GM23338 (cell line): ENCODE results near the gene MAP3K5. TPM values are rescaled to one million over a fixed set of nuclear protein-coding genes. Genes with fewer than 3 reads are reported as not detected.

Source experiments
- ATAC-seq: fragments of 200-7000 bp; cut with Tn5 transposase; 3 replicates; pipeline ENCODE4 v1.9.1; 2020
- DNase-seq: peaks from one replicate; pipeline ENCODE4 v3.0.0-alpha.2; 2015; ENCODE audit warnings: low spot score
- H2AFZ ChIP-seq: fragments of 200-600 bp; sonication (generic); 2 replicates; pipeline ENCODE4 v1.8.0; 2016; ENCODE audit warnings: antibody characterized with exemption, mild to moderate bottlenecking, moderate library complexity
- H3F3A ChIP-seq: fragments of 200-600 bp; sonication (generic); replicated peaks from 2 replicates; pipeline ENCODE4 v1.8.0; 2017; ENCODE audit warnings: antibody characterized with exemption, mixed run types, low read depth
- H3K27ac ChIP-seq: fragments of 200-600 bp; sonication (generic); 2 replicates; pipeline ENCODE4 v1.6.1; 2016; ENCODE audit warnings: low read depth
- H3K27me3 ChIP-seq: fragments of 200-600 bp; sonication (generic); 2 replicates; pipeline ENCODE4 v1.8.0; 2016; ENCODE audit warnings: mild to moderate bottlenecking, mixed run types, moderate library complexity; ENCODE audit not compliant: insufficient read depth
- H3K36me3 ChIP-seq: fragments of 200-600 bp; sonication (generic); 2 replicates; pipeline ENCODE4 v1.8.0; 2016; ENCODE audit warnings: mild to moderate bottlenecking; ENCODE audit not compliant: insufficient read depth
- H3K4me1 ChIP-seq: fragments of 200-600 bp; sonication (generic); 2 replicates; pipeline ENCODE4 v1.8.0; 2016; ENCODE audit warnings: mild to moderate bottlenecking, moderate library complexity; ENCODE audit not compliant: insufficient read depth
- H3K4me2 ChIP-seq: fragments of 200-600 bp; sonication (generic); 2 replicates; pipeline ENCODE4 v1.7.1; 2017; ENCODE audit warnings: mixed run types
- H3K4me3 ChIP-seq: fragments of 200-600 bp; sonication (generic); 2 replicates; pipeline ENCODE4 v1.6.1; 2016; ENCODE audit warnings: mixed run types
- H3K79me2 ChIP-seq: fragments of 200-600 bp; sonication (generic); replicated peaks from 2 replicates; pipeline ENCODE4 v1.8.0; 2017; ENCODE audit warnings: mild to moderate bottlenecking; ENCODE audit not compliant: insufficient read depth
- H3K9me2 ChIP-seq: fragments of 200-600 bp; sonication (generic); 2 replicates; pipeline ENCODE4 v1.8.0; 2017; ENCODE audit not compliant: insufficient read depth
- H4K20me1 ChIP-seq: fragments of 200-600 bp; sonication (generic); replicated peaks from 2 replicates; pipeline ENCODE4 v1.8.0; 2017; ENCODE audit warnings: mild to moderate bottlenecking; ENCODE audit not compliant: insufficient read depth
- H3K27ac Mint-ChIP-seq: 2 replicates; pipeline ENCODE4 v1.8.0; 2020; ENCODE audit warnings: inconsistent platforms, mild to moderate bottlenecking, moderate library complexity, mixed read lengths
- H3K27me3 Mint-ChIP-seq: 3 replicates; pipeline ENCODE4 v1.8.0; 2022; ENCODE audit warnings: low read depth, mild to moderate bottlenecking, moderate library complexity, mixed read lengths, inconsistent platforms; ENCODE audit not compliant: insufficient read depth, poor library complexity
- H3K36me3 Mint-ChIP-seq: 3 replicates; pipeline ENCODE4 v1.8.0; 2021; ENCODE audit warnings: low read depth, mild to moderate bottlenecking, inconsistent platforms, moderate library complexity, mixed read lengths
- H3K4me1 Mint-ChIP-seq: 3 replicates; pipeline ENCODE4 v1.8.0; 2020; ENCODE audit warnings: mild to moderate bottlenecking, inconsistent platforms, mixed read lengths
- H3K4me3 Mint-ChIP-seq: 3 replicates; pipeline ENCODE4 v1.8.0; 2021; ENCODE audit warnings: moderate library complexity, mild to moderate bottlenecking, inconsistent platforms, mixed read lengths
- H3K9me3 Mint-ChIP-seq: 3 replicates; pipeline ENCODE4 v1.8.0; 2020; ENCODE audit warnings: moderate library complexity, mild to moderate bottlenecking, inconsistent platforms, mixed read lengths
- CREB1 ChIP-seq: fragments of 250-450 bp; sonication (Bioruptor Pico); IDR thresholded peaks from 2 replicates; pipeline ENCODE4 v1.5.0; 2020; ENCODE audit warnings: low read depth, mild to moderate bottlenecking, moderate library complexity
- CTCF ChIP-seq, 2 experiments: fragments of 200-600 bp in 1 of 2; sonication (generic) in 1 of 2; conservative IDR thresholded peaks; 2 replicates each; pipeline versions ENCODE4 v1.5.1 to v1.6.1; 2016 to 2017; ENCODE audit warnings: antibody characterized with exemption in 2 of 2, low read depth in 2 of 2, mild to moderate bottlenecking in 2 of 2, moderate library complexity in 1 of 2
- ETS1 ChIP-seq: IDR thresholded peaks from 2 replicates; pipeline ENCODE4 v1.6.1; 2016; ENCODE audit warnings: antibody characterized with exemption
- EZH2 ChIP-seq: fragments of 200-600 bp; sonication (generic); IDR thresholded peaks from one replicate; pipeline ENCODE4 v1.8.0; 2017; ENCODE audit warnings: antibody characterized with exemption, mild to moderate bottlenecking, low read depth; ENCODE audit not compliant: unreplicated experiment
- JUNB ChIP-seq: IDR thresholded peaks from one replicate; pipeline ENCODE4 v1.6.1; 2016; ENCODE audit warnings: antibody characterized with exemption; ENCODE audit not compliant: unreplicated experiment
- NANOG ChIP-seq: IDR thresholded peaks from 2 replicates; pipeline ENCODE4 v1.6.1; 2016; ENCODE audit warnings: antibody characterized with exemption, borderline replicate concordance
- POLR2AphosphoS5 ChIP-seq: IDR thresholded peaks from 2 replicates; pipeline ENCODE4 v1.6.1; 2016; ENCODE audit warnings: antibody characterized with exemption, low read depth
- REST ChIP-seq: IDR thresholded peaks from one replicate; pipeline ENCODE4 v1.6.1; 2018; ENCODE audit warnings: antibody characterized with exemption; ENCODE audit not compliant: unreplicated experiment
- STAT1 ChIP-seq: IDR thresholded peaks from one replicate; pipeline ENCODE4 v1.6.1; 2016; ENCODE audit warnings: antibody characterized with exemption; ENCODE audit not compliant: unreplicated experiment
- ZNF114 ChIP-seq: fragments of 250-450 bp; sonication (Bioruptor Pico); IDR thresholded peaks from 2 replicates; pipeline ENCODE4 v1.5.0; 2020; ENCODE audit warnings: mild to moderate bottlenecking, moderate library complexity
- ZNF331 ChIP-seq: fragments of 250-450 bp; sonication (Bioruptor Pico); IDR thresholded peaks from 2 replicates; pipeline ENCODE4 v1.5.0; 2020; ENCODE audit warnings: low read depth, mild to moderate bottlenecking, moderate library complexity
- ZNF462 ChIP-seq: fragments of 250-450 bp; sonication (Bioruptor Pico); IDR thresholded peaks from 2 replicates; pipeline ENCODE4 v1.5.0; 2020; ENCODE audit warnings: mild to moderate bottlenecking, moderate library complexity
- polyA plus RNA-seq: library from polyadenylated mRNA; unstranded; fragments of >200 nt; fragmentation: Nextera tagmentation; extraction: Ambion mirVana; gene quantifications from 2 replicates; pipeline ENCODE4 v1.2.1, GENCODE V29; 2016
- total RNA-seq: library from RNA; depleted of rRNA; stranded (reverse); fragments of >200 nt; shearing (Covaris generic); gene quantifications from 2 replicates; pipeline ENCODE4 v1.2.3, GENCODE V29; 2014

MAP3K5 gene
- total and polyA plus RNA-seq, 2 experiments from 2014 or later: 0.76 to 2.8 TPM

- no peak for TF ChIP-seq CREB1
- no peak for TF ChIP-seq EZH2
- no peak for TF ChIP-seq ZNF114 (CRISPR knock-in tag)
- TF ChIP-seq POLR2AphosphoS5: no peak
- TF ChIP-seq STAT1: no peak
- TF ChIP-seq REST: no peak
- TF ChIP-seq ZNF462: no peak
- no peak for TF ChIP-seq JUNB
- TF ChIP-seq CTCF (conservative IDR thresholded peaks at IDR 0.05; ENCODE audit: low read depth in 2 of 2): no peak
- no peak for TF ChIP-seq NANOG
- TF ChIP-seq ZNF331 (CRISPR knock-in tag): no peak
- no peak for TF ChIP-seq ETS1
- Mint-ChIP-seq H3K4me1 (peaks cover 11% of the 10 kb centered on the region), H3K27ac (no peak overlapping the region), H3K27me3 (no peaks in the 10 kb centered on the region), H3K9me3 (0 out of 3 replicates have a peak, but pooled peaks cover 4% of the 10 kb centered on the region), H3K36me3 (no peaks in the 10 kb centered on the region), H3K4me3 (no peak overlapping the region)
- Histone ChIP-seq H3K36me3 (no peaks in the 10 kb centered on the region), H2AFZ (no peak overlapping the region), H3K9me2 (no peaks in the 10 kb centered on the region), H3K4me2 (no peak overlapping the region), H3F3A (no peaks in the 10 kb centered on the region), H3K27me3 (no peaks in the 10 kb centered on the region), H3K4me3 (no peak overlapping the region), H3K4me1 (peaks cover 9% of the 10 kb centered on the region; the same call in 1 of the 2 replicates), H3K27ac (no peak overlapping the region), H4K20me1 (no peaks in the 10 kb centered on the region), H3K79me2 (no peaks in the 10 kb centered on the region)
- ATAC-seq (no peak), DNase-seq (no peak)
Observed at GRCh38 chr6:136721467-136721866, 70.8 kb downstream of the MAP3K5 start.
